Skeletal muscle cell (primary cell): Measurements from ENCODE around the gene UGT2B11.
"Not testable (repeated sequence)": the region's sequence is repeated elsewhere in the genome, so short reads cannot be mapped to it uniquely, and the experiment has no call there.

ENCODE experiments used
- DNase-seq: peaks from one replicate; pipeline ENCODE4 v3.0.0-alpha.2; 2010; ENCODE audit warnings: low read depth
- H3K4me3 ChIP-seq: 2 replicates; pipeline ENCODE4 v1.5.1; 2011; ENCODE audit warnings: low read depth, mild to moderate bottlenecking, control low read depth, low read length, moderate library complexity

UGT2B11 gene

DNA sequence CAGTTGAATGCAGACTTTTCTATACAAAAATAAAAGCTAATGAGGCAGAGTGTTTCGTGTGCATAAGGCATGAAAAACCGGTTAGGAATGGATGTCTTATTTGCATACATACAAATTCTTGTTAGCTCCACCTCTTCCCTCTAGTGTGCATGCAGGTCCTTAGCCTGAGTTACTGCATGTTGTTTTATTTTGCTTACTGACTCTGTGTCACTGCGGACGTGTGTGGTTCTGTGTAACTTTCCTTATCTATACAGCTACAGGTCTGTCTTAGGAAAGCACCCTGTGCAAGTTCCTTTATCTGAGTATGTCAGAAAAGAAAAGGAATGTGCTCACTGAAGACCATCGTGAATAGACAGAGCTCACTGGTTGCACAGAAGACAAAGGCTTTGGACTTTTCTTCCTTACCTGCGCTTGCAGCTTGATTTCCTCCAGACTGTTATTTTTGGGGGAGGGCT, 35.8 kb downstream of the UGT2B11 start:
- H3K4me3 ChIP-seq, DNase-seq: not testable (repeated sequence)

DNA sequence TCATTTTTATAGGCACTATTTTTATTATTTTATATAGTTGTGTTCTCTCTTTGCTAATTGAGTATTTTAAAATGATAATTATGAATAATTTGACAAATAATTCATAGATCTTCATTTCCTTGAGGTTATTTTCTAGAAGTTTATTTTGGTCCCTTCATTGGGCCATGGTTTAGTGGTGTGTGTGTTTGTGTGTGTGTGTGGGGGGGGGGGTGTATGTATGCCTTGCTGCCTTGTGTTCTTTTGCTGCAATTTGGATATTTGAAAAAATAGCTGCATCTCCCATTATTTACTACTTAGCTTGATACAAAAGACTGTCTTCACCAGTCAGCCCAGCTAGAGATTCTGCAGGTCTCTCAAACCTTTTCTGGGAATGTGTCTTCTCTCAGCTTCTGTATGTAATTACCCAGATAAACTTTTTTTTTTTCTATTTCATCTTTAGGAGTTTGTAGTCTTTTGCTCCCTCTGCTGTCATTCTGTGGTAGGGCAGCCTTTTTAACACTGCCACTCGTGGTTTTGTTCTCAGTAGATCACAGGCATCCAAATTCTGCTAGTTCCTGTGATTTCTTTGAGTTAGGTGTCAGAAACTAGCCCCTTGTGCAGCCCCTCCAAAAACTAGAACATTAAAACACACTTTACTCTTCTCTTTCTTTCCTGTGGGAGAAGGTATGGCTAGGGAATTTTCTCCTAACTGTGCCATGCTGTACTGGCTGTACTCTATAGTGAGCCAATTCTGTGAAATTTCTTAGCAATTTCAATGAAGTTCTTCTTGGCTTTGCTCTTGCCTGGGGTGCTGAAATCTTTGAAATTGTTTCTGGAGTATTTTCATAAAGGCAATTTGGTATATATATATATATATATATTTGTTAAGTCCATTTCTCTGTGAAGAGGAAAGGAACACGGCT, 44.1 kb downstream of the UGT2B11 start:
- not testable (repeated sequence) for DNase-seq, H3K4me3 ChIP-seq

DNA sequence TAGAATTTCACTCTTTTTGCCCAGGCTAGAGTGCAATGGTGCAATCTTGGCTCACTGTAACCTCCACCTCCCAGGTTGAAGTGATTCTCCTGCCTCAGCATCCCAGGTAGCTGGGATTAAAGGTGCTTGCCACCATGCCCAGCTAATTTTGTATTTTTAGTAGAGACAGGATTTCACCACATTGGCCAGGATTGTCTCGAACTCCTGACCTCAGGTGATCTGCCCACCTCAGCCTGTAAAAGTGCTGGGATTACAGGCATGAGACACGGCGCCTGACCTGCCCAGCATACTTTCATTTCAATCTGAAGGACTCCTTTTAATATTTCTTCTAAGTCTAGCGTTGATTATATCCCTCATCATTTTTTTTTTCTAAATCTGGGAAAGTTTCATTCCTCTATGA, 45.4 kb downstream of the UGT2B11 start:
- DNase-seq, H3K4me3 ChIP-seq: not testable (repeated sequence)

DNA sequence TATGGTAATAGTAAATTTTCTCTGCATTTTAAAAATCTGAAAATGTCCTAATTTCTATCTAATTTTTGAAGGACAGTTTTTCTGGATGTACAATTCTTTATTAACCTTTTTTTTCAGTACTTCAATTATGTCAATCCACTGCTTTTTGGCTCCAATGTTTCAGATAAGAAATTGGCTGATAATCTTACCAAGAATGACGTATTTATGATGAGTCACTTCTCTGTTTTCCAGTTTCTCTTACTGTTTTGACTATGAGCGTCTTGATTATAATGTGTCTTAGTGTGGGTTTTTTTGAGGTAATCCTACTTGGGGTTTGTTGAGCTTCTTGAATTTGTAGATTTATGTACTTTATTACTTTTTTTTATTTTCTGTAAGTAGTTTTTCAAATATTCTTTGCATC, 47.2 kb downstream of the UGT2B11 start:
- no peak overlapping the region for H3K4me3 ChIP-seq
- DNase-seq: no peak

DNA sequence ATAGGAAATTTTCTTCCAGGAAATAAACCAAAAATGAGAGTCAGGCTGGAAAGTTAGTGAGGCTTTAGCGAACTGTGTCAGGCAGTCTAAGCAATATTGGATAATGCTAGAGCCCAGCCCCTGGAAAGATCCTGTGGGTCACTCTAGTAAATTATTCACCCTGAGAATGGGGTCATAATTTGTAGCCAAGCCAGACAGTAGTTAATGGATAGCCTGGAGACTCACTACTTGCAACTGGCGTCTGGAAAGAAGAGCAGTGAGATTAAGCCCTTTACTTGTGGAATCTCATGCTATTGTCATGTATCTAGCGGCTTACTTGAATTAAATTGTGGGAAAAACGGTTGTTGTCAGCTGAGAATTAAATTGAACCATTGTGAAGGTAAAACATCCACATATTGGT, 48.2 kb downstream of the UGT2B11 start:
- not testable (repeated sequence) for DNase-seq, H3K4me3 ChIP-seq

DNA sequence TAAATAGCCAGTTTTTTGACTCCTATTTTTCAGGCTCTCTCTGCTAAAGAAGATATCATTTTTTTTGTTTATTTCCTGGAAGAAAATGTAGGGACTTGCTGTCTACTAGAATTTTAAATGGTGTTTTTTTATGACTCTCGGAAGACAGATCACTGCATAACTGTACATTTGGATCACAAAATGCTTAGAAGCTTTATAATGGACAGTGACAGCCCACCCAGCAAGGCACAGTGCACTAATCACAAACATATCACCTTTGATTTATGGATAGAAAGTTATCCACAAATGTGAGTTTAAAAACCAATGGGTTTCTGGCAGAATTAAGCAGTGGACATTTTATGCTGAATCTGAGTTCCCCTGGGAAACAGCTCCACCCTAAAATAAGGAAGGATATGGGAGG, 48.8 kb downstream of the UGT2B11 start:
- DNase-seq, H3K4me3 ChIP-seq: not testable (repeated sequence)

DNA sequence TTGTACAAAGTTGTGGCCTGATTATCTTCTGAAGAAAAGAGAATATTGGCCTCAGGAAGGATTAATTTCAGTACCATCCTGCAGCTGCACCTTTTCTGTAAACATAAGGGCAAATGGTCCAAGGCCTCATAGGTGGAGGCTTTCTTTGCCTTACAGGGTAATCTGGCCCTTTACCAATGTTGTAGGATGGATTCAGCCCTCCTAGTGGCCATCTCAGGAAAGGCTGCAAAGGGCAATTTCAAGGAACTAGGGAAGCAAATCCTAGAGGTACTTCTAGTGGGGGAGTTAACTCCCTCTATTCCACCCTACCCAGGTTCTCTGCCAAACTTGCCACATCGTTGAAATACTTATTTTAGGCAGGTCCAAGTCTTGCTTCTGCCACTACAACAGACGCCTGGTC, 57.6 kb downstream of the UGT2B11 start:
- H3K4me3 ChIP-seq: no peak overlapping the region
- DNase-seq: no peak

DNA sequence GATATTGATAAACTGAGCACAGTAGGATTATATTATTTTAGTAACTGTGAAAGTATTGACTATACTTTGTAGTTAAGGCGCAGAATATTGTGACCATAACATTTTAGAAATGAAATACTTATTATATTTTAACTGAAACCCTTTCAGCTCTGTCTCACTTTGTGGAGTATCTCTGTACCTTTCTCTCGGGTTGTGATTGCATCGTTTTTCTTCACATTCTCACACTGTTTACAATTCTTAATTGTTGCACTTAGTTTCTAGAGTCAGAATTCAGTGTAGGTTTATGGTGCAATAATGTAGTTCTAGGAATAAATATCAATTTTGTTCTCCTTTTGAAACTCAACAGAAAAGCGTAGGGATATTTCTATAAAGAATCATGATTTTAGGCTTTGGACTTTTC, 60.5 kb downstream of the UGT2B11 start:
- no peak for DNase-seq
- no peak overlapping the region for H3K4me3 ChIP-seq
